Kidney (tissue), 14 donors: Measurements from ENCODE around the gene MAP3K7CL. TPM values are rescaled to one million over a fixed set of nuclear protein-coding genes. Genes with fewer than 3 reads are reported as not detected.

Experiments
- DNase-seq, 5 donors: peaks; one replicate each; pipeline ENCODE4 v3.0.0-alpha.2; 2013 to 2020
- FAIRE-seq: peaks from 2 replicates; lab custom pipeline; 2012; peaks lifted over from hg19 to GRCh38; lab: Jason Lieb, UNC
- H3K27ac ChIP-seq, 2 donors: one replicate each; pipeline ENCODE4 v1.7.0; 2013; ENCODE audit warnings: low read depth in 2 of 2, low read length in 2 of 2, inconsistent platforms in 1 of 2
- H3K27me3 ChIP-seq: one replicate; pipeline ENCODE4 v1.7.1; 2013; ENCODE audit warnings: low read length, inconsistent platforms; ENCODE audit not compliant: control insufficient read depth, insufficient read depth
- H3K36me3 ChIP-seq, 3 donors: one replicate each; pipeline versions ENCODE4 v1.7.0 to v1.7.1; 2013; ENCODE audit warnings: low read length in 3 of 3, control low read depth in 1 of 3, inconsistent platforms in 1 of 3; ENCODE audit not compliant: insufficient read depth in 3 of 3, control insufficient read depth in 2 of 3
- H3K4me1 ChIP-seq, 3 donors: one replicate each; pipeline versions ENCODE4 v1.7.0 to v1.7.1; 2013; ENCODE audit warnings: low read length in 3 of 3, inconsistent platforms in 1 of 3, low read depth in 1 of 3; ENCODE audit not compliant: control insufficient read depth in 2 of 3, insufficient read depth in 2 of 3
- H3K4me3 ChIP-seq, 3 donors: one replicate each; pipeline versions ENCODE4 v1.7.0 to v1.8.1; 2013; ENCODE audit warnings: low read length in 3 of 3, control low read depth in 1 of 3, inconsistent platforms in 1 of 3
- H3K9ac ChIP-seq, 3 donors: one replicate each; pipeline versions ENCODE4 v1.7.0 to v1.7.1; 2013; ENCODE audit warnings: low read length in 3 of 3, control low read depth in 1 of 3, inconsistent platforms in 1 of 3
- H3K9me3 ChIP-seq, 3 donors: one replicate each; pipeline versions ENCODE4 v1.7.0 to v1.7.1; 2013; ENCODE audit warnings: low read length in 3 of 3, control low read depth in 1 of 3, inconsistent platforms in 1 of 3; ENCODE audit not compliant: control insufficient read depth in 2 of 3, insufficient read depth in 1 of 3
- CTCF ChIP-seq: IDR thresholded peaks from 3 replicates; pipeline ENCODE4 v1.5.1; 2012; ENCODE audit warnings: mild to moderate bottlenecking, moderate library complexity, borderline replicate concordance; ENCODE audit not compliant: insufficient read depth; ENCODE audit errors: extremely low read depth
- intact Hi-C: fragments of 100-400 bp; cut with DNase I; formaldehyde crosslinking; loops from one replicate; pipeline ENCODE4 v1.11.1; 2022
- polyA plus RNA-seq: library from polyadenylated mRNA; stranded (reverse); fragments of 350-450 nt; fragmentation: Illumina TruSeq; extraction: RNeasy Lipid Tissue Mini Kit (QIAGEN cat#74804); gene quantifications from one replicate; pipeline ENCODE4 v1.2.3, GENCODE V29; 2014; ENCODE audit warnings: low read depth, low replicate concordance; ENCODE audit not compliant: insufficient read depth
- total RNA-seq: library from RNA; stranded (reverse); fragmentation: NEBNext Ultra II Directional; extraction: Animal tissue kit (Norgen Biotek cat#: 25700); gene quantifications from one replicate; pipeline ENCODE4 v1.2.1, GENCODE V29; 2021
- donor health status: control.
- donor health status: control.
- donor health status: control.
- donor health status: control.
- donor health status: control.
- donor health status: DM: yes; HTN: yes; CAD: no.
- donor health status: Normal renal cell carcinoma (clear cell type).

The MAP3K7CL gene
- total and polyA plus RNA-seq, 2 donors from 2014 or later: 5.4 to 12.7 TPM

GRCh38 chr21:29208044-29208681 lies 77.7 kb downstream of the MAP3K7CL start:
- peak overlapping the region in 1 of 2 donors; percentile 28 for H3K27ac ChIP-seq
- no peak for DNase-seq
- no peak overlapping the region for H3K4me3 ChIP-seq
- TF ChIP-seq CTCF: no peak
- H3K36me3 ChIP-seq: no peaks in the 10 kb centered on the region
- intact Hi-C loops: no loop called here
- H3K9ac ChIP-seq: no peak overlapping the region
- no peaks in the 10 kb centered on the region for H3K27me3 ChIP-seq
- H3K4me1 ChIP-seq: no peaks in the 10 kb centered on the region
- no peaks in the 10 kb centered on the region for H3K9me3 ChIP-seq
- FAIRE-seq: peak; percentile 6

GRCh38 chr21:29208682-29209059 lies 78.2 kb downstream of the MAP3K7CL start:
- H3K9me3 ChIP-seq: no peaks in the 10 kb centered on the region
- H3K27ac ChIP-seq: peak overlapping the region in 1 of 2 donors; percentile 13
- no peaks in the 10 kb centered on the region for H3K27me3 ChIP-seq
- peak; percentile 60 for FAIRE-seq
- H3K9ac ChIP-seq: no peak overlapping the region
- no peak overlapping the region for H3K4me3 ChIP-seq
- DNase-seq: peak in 2 of 5 donors; percentile 6 to 27
- intact Hi-C loops: no loop called here
- H3K36me3 ChIP-seq: no peaks in the 10 kb centered on the region
- TF ChIP-seq CTCF: no peak
- H3K4me1 ChIP-seq: no peaks in the 10 kb centered on the region

- H3K27ac ChIP-seq: no peak overlapping the region
- H3K4me1 ChIP-seq: no peaks in the 10 kb centered on the region
- no peak overlapping the region for H3K4me3 ChIP-seq
- H3K9ac ChIP-seq: no peak overlapping the region
- intact Hi-C loops: no loop called here
- no peaks in the 10 kb centered on the region for H3K27me3 ChIP-seq
- H3K36me3 ChIP-seq: no peaks in the 10 kb centered on the region
- TF ChIP-seq CTCF: no peak
- H3K9me3 ChIP-seq: peaks cover 0 to 3% (median 0%) of the 10 kb centered on the region in 3 donors
- no peak for FAIRE-seq
- no peak for DNase-seq
Measured at GRCh38 chr21:29209696-29210095, 79.3 kb downstream of the MAP3K7CL start.

DNA sequence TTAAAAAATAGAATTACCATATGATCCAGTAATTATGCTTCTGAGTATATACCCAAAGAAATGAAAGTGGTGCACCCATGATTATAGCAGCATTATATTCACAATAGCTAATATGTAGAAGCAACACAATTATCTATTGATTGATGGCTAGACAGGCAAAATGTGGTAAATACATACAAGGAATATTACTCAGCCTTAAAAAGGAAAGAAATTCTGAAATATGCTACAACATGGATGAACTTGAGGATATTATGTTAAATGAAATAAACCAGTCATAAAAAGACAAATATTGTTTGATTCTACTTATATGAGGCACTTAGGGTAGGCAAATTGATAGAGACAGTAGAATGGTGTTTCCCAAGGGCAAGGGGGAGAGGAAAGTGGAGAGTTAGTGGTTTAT lies 80.8 kb downstream of the MAP3K7CL start:
- H3K27me3 ChIP-seq: no peaks in the 10 kb centered on the region
- H3K9me3 ChIP-seq: peaks cover 0 to 3% (median 0%) of the 10 kb centered on the region in 3 donors
- no peaks in the 10 kb centered on the region for H3K4me1 ChIP-seq
- H3K36me3 ChIP-seq: no peaks in the 10 kb centered on the region
- H3K9ac ChIP-seq: no peak overlapping the region
- no peak for TF ChIP-seq CTCF
- no peak for DNase-seq
- intact Hi-C loops: no loop called here
- no peak overlapping the region for H3K4me3 ChIP-seq
- no peak for FAIRE-seq
- no peak overlapping the region for H3K27ac ChIP-seq
